ENCODE results near the gene LRMDA. TPM values are rescaled to one million over a fixed set of nuclear protein-coding genes. Genes with fewer than 3 reads are reported as not detected.

The LRMDA gene
- total RNA-seq, 1 donor from 2014 or later = 22.3 TPM

DNA sequence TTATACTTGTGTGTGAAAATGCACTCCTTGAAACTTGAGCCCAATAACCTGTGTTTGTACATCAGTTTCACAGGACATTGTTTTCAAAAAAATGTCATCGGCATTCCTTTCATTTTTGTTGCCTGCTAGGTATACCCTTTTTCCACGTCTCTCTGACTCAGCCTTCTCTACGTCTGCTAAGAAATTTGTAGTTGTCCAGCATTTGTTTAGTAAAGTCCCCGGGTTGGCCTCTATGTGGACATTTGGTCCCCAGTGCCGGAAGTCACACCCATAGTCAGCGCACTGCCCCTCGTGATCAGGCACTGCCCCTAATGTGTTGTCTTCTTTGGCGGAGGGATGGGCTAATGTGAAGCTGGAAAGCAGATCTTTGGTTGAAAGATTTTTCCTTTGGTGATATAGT, 222.3 kb downstream of the LRMDA start:
- intact Hi-C loops (cut with DNase I) = loop anchor here (5.0 to 10.0 kb wide), 2 partner anchors 121 to 251 kb away; partner anchors contain the start of gene ZNF503
- DNase-seq (ENCODE audit: missing footprints) (no peak), ATAC-seq (no peak)

DNA sequence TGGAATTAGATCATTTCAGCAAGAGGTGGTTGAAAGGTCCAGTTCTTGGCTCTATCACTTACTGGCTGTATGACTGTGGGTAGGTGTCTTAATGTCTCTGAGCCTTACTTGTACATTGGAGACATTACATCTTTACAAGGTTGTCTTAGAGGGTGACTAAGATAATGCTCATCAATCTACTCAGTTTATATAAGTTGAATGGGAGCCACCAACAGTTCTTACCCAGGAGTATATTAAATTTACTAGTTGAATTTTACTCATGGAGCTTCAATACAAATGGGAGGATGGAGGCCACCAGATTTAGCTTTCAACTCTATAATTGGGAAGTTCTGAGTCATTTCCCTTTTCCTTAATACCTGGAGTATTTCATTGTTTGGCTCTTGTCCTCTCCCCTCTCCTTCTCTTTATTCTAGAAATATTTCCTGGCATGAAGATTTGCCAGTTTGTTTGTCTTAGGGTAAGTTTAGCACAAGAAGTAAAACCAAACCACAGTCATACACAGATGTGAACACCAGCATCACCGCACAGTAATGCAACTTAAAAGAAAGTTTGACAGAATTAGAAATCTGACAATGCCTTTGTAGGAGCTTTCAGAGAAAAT, 222.8 kb downstream of the LRMDA start:
- intact Hi-C loops (cut with DNase I) = loop anchor here (5.0 to 10.0 kb wide), 2 partner anchors 121 to 252 kb away; partner anchors contain the start of gene ZNF503
- no peak for ATAC-seq

DNA sequence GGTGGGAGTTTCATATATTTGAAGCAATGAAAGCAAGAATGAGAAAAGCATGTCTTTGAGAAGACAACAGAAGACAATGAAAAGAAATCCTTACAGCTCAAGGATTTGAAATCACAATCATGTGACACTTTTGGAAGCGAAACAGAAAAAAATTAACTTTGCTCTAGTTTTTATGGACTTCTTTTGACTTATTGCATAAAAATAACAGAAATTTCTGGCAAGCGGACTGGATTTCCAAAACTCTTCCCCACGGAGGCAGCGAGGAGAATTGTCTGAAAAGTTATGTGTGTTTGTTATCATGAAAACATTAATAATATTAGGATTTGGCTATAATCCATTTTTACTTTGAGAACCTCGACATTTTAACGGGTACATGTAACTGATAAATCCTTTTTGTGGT, 223.3 kb downstream of the LRMDA start:
- ATAC-seq (peak; percentile 29), DNase-seq (ENCODE audit: missing footprints) (no peak)
- intact Hi-C loops (cut with DNase I) = loop anchor here (5.0 to 10.0 kb wide), 2 partner anchors 120 to 252 kb away; partner anchors contain the start of gene ZNF503

More for the DNA sequence above, 222.8 kb downstream of the LRMDA start:
- DNase-seq (ENCODE audit: missing footprints) = no peak

DNA sequence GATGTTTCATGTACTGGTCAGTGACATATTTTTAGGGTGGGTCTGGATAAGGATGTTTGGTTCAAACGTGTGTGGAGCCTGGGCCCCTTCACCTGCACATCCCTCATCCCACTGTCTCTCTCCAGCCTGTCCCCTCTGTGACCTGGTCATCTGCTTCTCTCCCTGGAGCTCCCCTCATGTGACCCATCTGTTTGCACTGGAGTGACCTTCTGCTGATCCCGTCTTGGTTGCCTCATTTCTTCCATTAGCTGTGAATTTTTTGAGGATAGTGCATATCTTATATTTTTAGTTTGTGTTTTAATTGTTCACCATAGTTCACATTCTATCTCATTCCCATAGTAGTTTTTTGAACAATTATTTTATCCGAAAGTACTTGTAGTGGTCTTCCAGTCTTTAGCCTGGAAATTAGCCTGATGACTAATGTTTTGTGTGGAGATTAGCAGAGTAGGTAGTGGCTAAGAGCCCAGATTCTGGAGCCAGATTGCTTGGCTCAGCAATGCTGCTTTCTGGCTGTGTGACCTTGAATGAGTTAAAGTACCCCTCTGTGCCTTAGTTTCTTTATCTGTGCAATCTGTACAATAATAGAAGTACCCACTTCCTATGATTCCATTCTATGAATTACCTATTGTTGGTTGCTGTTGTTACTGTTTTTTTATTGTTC, 224.5 kb downstream of the LRMDA start:
- intact Hi-C loops (cut with DNase I) = loop anchor here (10.0 kb wide), 1 partner anchor 119 kb away; no protein-coding TSS in a partner anchor
- ATAC-seq = peak; percentile 53
- no peak for DNase-seq (ENCODE audit: missing footprints)

GRCh38 chr10:75657351-75657750, 225.9 kb downstream of the LRMDA start:
- no peak for DNase-seq (ENCODE audit: missing footprints)
- ATAC-seq = no peak
- intact Hi-C loops (cut with DNase I) = loop anchor here (10.0 kb wide), 1 partner anchor 117 kb away; no protein-coding TSS in a partner anchor

- intact Hi-C loops (cut with DNase I) = loop anchor here (10.0 kb wide), 1 partner anchor 117 kb away; no protein-coding TSS in a partner anchor
- DNase-seq (ENCODE audit: missing footprints) = no peak
- no peak for ATAC-seq
Measured at GRCh38 chr10:75658036-75658435, 226.6 kb downstream of the LRMDA start.

DNA sequence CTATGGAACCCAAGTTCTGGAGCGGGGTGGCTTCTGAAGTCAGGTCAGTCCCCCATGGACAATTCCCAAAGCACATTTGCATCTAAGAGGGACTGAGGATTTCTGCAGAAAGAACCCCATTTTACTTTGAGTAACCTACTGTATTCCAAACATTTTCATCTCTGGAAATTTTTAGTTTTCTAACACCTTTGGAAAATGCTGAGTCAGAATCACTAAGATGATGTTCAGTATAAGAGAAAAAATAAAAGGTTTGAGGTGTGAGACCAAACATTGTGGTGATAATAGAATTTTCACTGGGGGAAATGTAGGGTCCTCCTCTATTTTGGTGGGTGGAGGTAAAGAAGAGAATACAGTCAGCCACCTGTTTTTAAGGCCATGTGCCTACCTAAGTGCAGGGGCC, 227.1 kb downstream of the LRMDA start:
- ATAC-seq (no peak), DNase-seq (ENCODE audit: missing footprints) (no peak)
- intact Hi-C loops (cut with DNase I) = loop anchor here (10.0 kb wide), 1 partner anchor 116 kb away; no protein-coding TSS in a partner anchor

GRCh38 chr10:75658915-75659314, 227.5 kb downstream of the LRMDA start:
- intact Hi-C loops (cut with DNase I) = loop anchor here (10.0 kb wide), 1 partner anchor 116 kb away; no protein-coding TSS in a partner anchor
- DNase-seq (ENCODE audit: missing footprints) = no peak
- no peak for ATAC-seq

GRCh38 chr10:75660823-75661222, 229.4 kb downstream of the LRMDA start:
- intact Hi-C loops (cut with DNase I) = no loop called here
- ATAC-seq (no peak), DNase-seq (ENCODE audit: missing footprints) (no peak)

- intact Hi-C loops (cut with DNase I) = no loop called here
- peak; percentile 94 for ATAC-seq
- no peak for DNase-seq (ENCODE audit: missing footprints)
Measured at GRCh38 chr10:75662715-75663114, 231.3 kb downstream of the LRMDA start.

GRCh38 chr10:75663947-75664664, 232.7 kb downstream of the LRMDA start:
- ATAC-seq (peak; percentile 82), DNase-seq (ENCODE audit: missing footprints) (no peak)
- intact Hi-C loops (cut with DNase I) = no loop called here

DNA sequence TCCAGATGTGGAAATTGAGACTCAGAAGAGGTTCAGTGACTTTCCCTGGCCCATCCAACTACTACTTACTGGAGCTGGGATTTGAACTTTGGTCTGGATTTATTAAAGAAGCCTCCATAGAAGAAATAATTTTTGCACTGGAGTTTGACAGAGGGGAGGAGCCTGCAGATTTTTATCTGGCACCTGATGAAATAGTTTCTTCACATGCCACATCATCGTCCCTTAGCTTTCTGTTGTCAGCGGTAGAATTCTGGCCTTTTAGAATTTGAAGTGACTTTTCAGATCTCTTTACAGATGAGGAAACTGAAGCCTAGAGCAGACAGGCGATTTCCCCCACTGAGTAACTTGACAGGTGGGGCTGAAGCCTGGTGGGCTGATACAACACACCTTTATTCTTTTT, 233.5 kb downstream of the LRMDA start:
- DNase-seq (ENCODE audit: missing footprints) (no peak), ATAC-seq (no peak)
- intact Hi-C loops (cut with DNase I) = no loop called here

GRCh38 chr10:75665707-75666106, 234.3 kb downstream of the LRMDA start:
- intact Hi-C loops (cut with DNase I) = no loop called here
- no peak for ATAC-seq
- DNase-seq (ENCODE audit: missing footprints) = no peak

DNA sequence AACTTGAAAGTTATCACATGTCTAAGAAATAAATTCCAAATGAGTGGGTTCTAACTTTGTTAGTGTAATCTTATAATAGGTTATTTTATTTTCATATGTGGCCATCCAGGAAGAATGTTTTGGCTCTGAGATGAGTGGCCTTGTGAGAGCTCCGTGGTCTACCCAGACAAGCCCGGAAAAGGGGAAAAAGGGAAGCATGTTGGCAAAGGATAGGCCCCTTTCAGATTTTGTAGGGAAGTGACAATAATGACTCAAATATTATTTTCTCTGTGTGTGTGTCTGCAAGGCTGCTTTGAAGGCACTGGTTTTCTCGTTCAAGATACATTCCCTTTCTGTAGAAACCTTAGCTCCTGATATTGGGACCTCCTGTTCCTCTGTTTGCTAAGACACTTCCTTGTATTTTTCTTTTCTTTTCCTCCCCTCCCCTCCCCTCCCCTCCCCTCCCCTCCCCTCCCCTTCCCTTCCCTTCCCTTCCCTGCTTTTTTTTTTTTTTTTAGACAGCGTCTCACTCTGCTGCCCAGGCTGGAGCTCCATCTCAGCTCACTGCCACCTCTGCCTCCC, 240.8 kb downstream of the LRMDA start:
- intact Hi-C loops (cut with DNase I) = no loop called here
- ATAC-seq = no peak
- no peak for DNase-seq (ENCODE audit: missing footprints)

GRCh38 chr10:75672842-75673241, 241.4 kb downstream of the LRMDA start:
- ATAC-seq (no peak), DNase-seq (ENCODE audit: missing footprints) (no peak)
- intact Hi-C loops (cut with DNase I) = no loop called here

GRCh38 chr10:75677541-75677940, 246.1 kb downstream of the LRMDA start:
- DNase-seq (ENCODE audit: missing footprints) = no peak
- no peak for ATAC-seq
- intact Hi-C loops (cut with DNase I) = no loop called here

- intact Hi-C loops (cut with DNase I) = no loop called here
- DNase-seq (ENCODE audit: missing footprints) = no peak
- ATAC-seq = no peak
Measured at GRCh38 chr10:75678527-75678926, 247.1 kb downstream of the LRMDA start.

GRCh38 chr10:75679536-75679935, 248.1 kb downstream of the LRMDA start:
- DNase-seq (ENCODE audit: missing footprints) = no peak
- intact Hi-C loops (cut with DNase I) = no loop called here
- no peak for ATAC-seq

DNA sequence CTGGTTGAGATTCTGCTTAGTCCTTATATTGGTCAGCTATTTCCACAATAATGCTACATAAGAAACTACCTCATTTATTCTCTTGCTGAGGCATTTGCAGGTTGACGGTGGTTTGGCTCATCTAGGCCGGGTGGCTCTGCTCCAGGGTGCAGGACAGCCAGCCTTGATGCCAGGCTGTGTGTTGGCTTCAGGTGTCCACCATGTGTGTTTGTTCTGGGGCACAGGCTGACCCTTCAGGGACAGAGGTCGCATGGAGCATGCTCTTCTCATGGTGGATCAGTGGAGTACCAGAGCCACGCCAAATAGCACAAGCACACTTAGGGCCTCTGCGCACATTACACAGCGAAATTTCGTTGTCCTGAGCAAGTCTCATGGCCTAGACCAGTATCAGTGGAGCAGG, 249.9 kb downstream of the LRMDA start:
- no peak for ATAC-seq
- no peak for DNase-seq (ENCODE audit: missing footprints)
- intact Hi-C loops (cut with DNase I) = no loop called here
